Activated naive CD4-positive, alpha-beta T cell treated with anti-CD3 and anti-CD28 coated beads for 36 hours (primary cell): ENCODE results near the gene AKR1C3. TPM values are rescaled to one million over a fixed set of nuclear protein-coding genes. Genes with fewer than 3 reads are reported as not detected.

ENCODE experiments used
- CTCF ChIA-PET: fragments of 350-600 bp; sonication (Branson Sonifier 250); formaldehyde crosslinking; loops from one replicate; lab custom pipeline; 2021; ENCODE audit warnings: antibody characterized with exemption; lab: Charles Lee
- DNase-seq: peaks from one replicate; pipeline ENCODE4 v3.0.0-alpha.2; 2020
- H3K27ac Mint-ChIP-seq: one replicate; pipeline ENCODE4 v1.8.0; 2021; ENCODE audit warnings: mild to moderate bottlenecking, mixed read lengths
- H3K27me3 Mint-ChIP-seq: one replicate; pipeline ENCODE4 v1.8.0; 2021; ENCODE audit warnings: low read depth, mixed read lengths
- H3K36me3 Mint-ChIP-seq: one replicate; pipeline ENCODE4 v1.8.0; 2021; ENCODE audit warnings: low read depth, mixed read lengths
- H3K4me1 Mint-ChIP-seq: one replicate; pipeline ENCODE4 v1.8.0; 2021; ENCODE audit warnings: low read depth, mixed read lengths
- H3K4me3 Mint-ChIP-seq: one replicate; pipeline ENCODE4 v1.8.0; 2021; ENCODE audit warnings: mild to moderate bottlenecking, moderate library complexity, mixed read lengths
- H3K9me3 Mint-ChIP-seq: one replicate; pipeline ENCODE4 v1.8.0; 2021; ENCODE audit warnings: mixed read lengths
- intact Hi-C: fragments of 100-400 bp; cut with micrococcal nuclease; formaldehyde crosslinking; loops from one replicate; pipeline ENCODE4 v1.15.1; 2023
- total RNA-seq, 2 experiments: library from RNA; stranded (reverse); gene quantifications; one replicate each; pipeline ENCODE4 v1.2.3, GENCODE V29; 2021

Gene AKR1C3
- total RNA-seq, 2 experiments from 2014 or later, result 0.33 to 0.47 TPM

- no peaks in the 10 kb centered on the region for H3K27me3 Mint-ChIP-seq
- no peak overlapping the region for H3K27ac Mint-ChIP-seq
- H3K36me3 Mint-ChIP-seq, result no peaks in the 10 kb centered on the region
- intact Hi-C loops, result no loop called here
- peaks cover 8% of the 10 kb centered on the region for H3K9me3 Mint-ChIP-seq
- H3K4me3 Mint-ChIP-seq, result no peak overlapping the region
- no peak for DNase-seq
- no peaks in the 10 kb centered on the region for H3K4me1 Mint-ChIP-seq
- CTCF ChIA-PET, result no interaction called here
Measured at GRCh38 chr10:5147981-5148677, 53.9 kb downstream of the AKR1C3 start.

GRCh38 chr10:5148678-5149032 lies 54.4 kb downstream of the AKR1C3 start:
- H3K36me3 Mint-ChIP-seq, result no peaks in the 10 kb centered on the region
- no peak for DNase-seq
- no peaks in the 10 kb centered on the region for H3K4me1 Mint-ChIP-seq
- H3K27me3 Mint-ChIP-seq, result no peaks in the 10 kb centered on the region
- no peak overlapping the region for H3K4me3 Mint-ChIP-seq
- no peak overlapping the region for H3K27ac Mint-ChIP-seq
- intact Hi-C loops, result no loop called here
- peaks cover 8% of the 10 kb centered on the region for H3K9me3 Mint-ChIP-seq
- CTCF ChIA-PET, result no interaction called here

- CTCF ChIA-PET, result no interaction called here
- Mint-ChIP-seq H3K27me3 (no peaks in the 10 kb centered on the region), H3K4me1 (no peaks in the 10 kb centered on the region), H3K9me3 (peaks cover 8% of the 10 kb centered on the region), H3K4me3 (no peak overlapping the region), H3K27ac (no peak overlapping the region), H3K36me3 (no peaks in the 10 kb centered on the region)
- intact Hi-C loops, result no loop called here
- no peak for DNase-seq
Measured at GRCh38 chr10:5151076-5151475, 56.9 kb downstream of the AKR1C3 start.

- Mint-ChIP-seq H3K27me3 (no peaks in the 10 kb centered on the region), H3K4me1 (no peaks in the 10 kb centered on the region), H3K9me3 (peaks cover under 1% of the 10 kb centered on the region), H3K36me3 (no peaks in the 10 kb centered on the region), H3K27ac (no peak overlapping the region), H3K4me3 (no peak overlapping the region)
- DNase-seq, result no peak
- intact Hi-C loops, result no loop called here
- CTCF ChIA-PET, result interaction anchor here (0.7 kb wide), 1 partner anchor 747 kb away, joined by 3 read pairs; no protein-coding TSS in a partner anchor
Measured at GRCh38 chr10:5155951-5156350, 61.7 kb downstream of the AKR1C3 start.

Other genes with a start within 250 kb of the AKR1C3 start
- 1 to 10 TPM in 1 of 2 experiments, under 1 TPM in 1; 0.41 to 1.1 TPM for gene AKR1C1, start 131.0 kb upstream of the AKR1C3 start, total RNA-seq
- under 1 TPM in 1 of 2 experiments, not detected in 1; 0.10 TPM for gene AKR1C2, start 90.6 kb upstream of the AKR1C3 start, total RNA-seq
- gene AKR1C8, start 90.7 kb downstream of the AKR1C3 start, total RNA-seq, result not detected
- not detected for gene AKR1C4, start 102.4 kb downstream of the AKR1C3 start, total RNA-seq